Aorta (tissue), 5 donors: ENCODE data around the gene PPP1R27. TPM values are rescaled to one million over a fixed set of nuclear protein-coding genes. Genes with fewer than 3 reads are reported as not detected.
A peak's percentile ranks its signal among the peaks of the same experiment; 100 is the strongest.

ENCODE experiments used
- ATAC-seq: fragments of 200-7000 bp; cut with Tn5 transposase; one replicate; pipeline ENCODE4 v1.9.1; 2022; ENCODE audit warnings: moderate library complexity; ENCODE audit not compliant: low FRiP score
- DNase-seq, 2 donors: peaks; one replicate each; pipeline ENCODE4 v3.0.0-alpha.2; 2020
- H3K27ac ChIP-seq, 2 donors: one replicate each; pipeline ENCODE4 v1.5.1; 2013; ENCODE audit warnings: low read length in 2 of 2, mild to moderate bottlenecking in 2 of 2, moderate library complexity in 2 of 2, control low read depth in 1 of 2, inconsistent platforms in 1 of 2, low read depth in 1 of 2
- H3K27me3 ChIP-seq, 2 donors: one replicate each; pipeline ENCODE4 v1.6.1; 2013; ENCODE audit warnings: control low read depth in 1 of 2, low read length in 1 of 2, mild to moderate bottlenecking in 1 of 2, moderate library complexity in 1 of 2; ENCODE audit not compliant: insufficient read depth in 2 of 2, control insufficient read depth in 1 of 2
- H3K36me3 ChIP-seq, 2 donors: one replicate each; pipeline ENCODE4 v1.6.1; 2013; ENCODE audit warnings: control low read depth in 1 of 2, low read length in 1 of 2, mild to moderate bottlenecking in 1 of 2; ENCODE audit not compliant: insufficient read depth in 2 of 2, control insufficient read depth in 1 of 2
- H3K4me1 ChIP-seq, 2 donors: one replicate each; pipeline ENCODE4 v1.6.1; 2013; ENCODE audit warnings: low read length in 2 of 2, control low read depth in 1 of 2, mild to moderate bottlenecking in 1 of 2, moderate library complexity in 1 of 2; ENCODE audit not compliant: insufficient read depth in 2 of 2, control insufficient read depth in 1 of 2
- H3K4me3 ChIP-seq, 2 donors: one replicate each; pipeline ENCODE4 v1.5.1; 2013; ENCODE audit warnings: low read length in 2 of 2, control low read depth in 1 of 2, mild to moderate bottlenecking in 1 of 2
- H3K9me3 ChIP-seq: one replicate; pipeline ENCODE4 v1.6.1; 2013; ENCODE audit warnings: mild to moderate bottlenecking, low read length; ENCODE audit not compliant: control insufficient read depth
- WGBS, 2 donors: extraction: QIAGEN DNeasy Blood & Tissue Kit; methylation state at CpG; one replicate each; pipeline ENCODE4 v1.1.7; 2013; 5-methylcytosine and 5-hydroxymethylcytosine counted together
- intact Hi-C, 2 donors: fragments of 100-400 bp; cut with DNase I; formaldehyde crosslinking; loops; one replicate each; pipeline versions ENCODE4 v1.14.2 to v1.15.0; 2022
- long read RNA-seq, 2 donors: library from polyadenylated mRNA; unstranded; transcript quantifications; one replicate each; pipeline ENCODE4 v2.0.0, GENCODE V29; 2020 to 2021
- polyA plus RNA-seq, 2 donors: library from polyadenylated mRNA; stranded (reverse); fragments of 200-250 nt; gene quantifications; one replicate each; pipeline ENCODE4 v1.2.3, GENCODE V29; 2013
- total RNA-seq, 2 donors: library from RNA; stranded (reverse); fragmentation: NEBNext Ultra II Directional; extraction: Animal tissue kit (Norgen Biotek cat#: 25700); gene quantifications; one replicate each; pipeline ENCODE4 v1.2.1, GENCODE V29; 2021
- donor health status: healthy with polysubstance abuse.
- donor health status: Bipolar disorder and iron deficiency.
- donor health status: DM: no; HTN: no; CAD: no.
- donor health status: DM: no; HTN: no; CAD: no.
- donor health status: DM: yes; HTN: yes; CAD: no.

PPP1R27 gene
- total RNA-seq (not detected), polyA plus RNA-seq (under 1 TPM in 1 of 2 donors, not detected in 1; 0.41 TPM)
- long read RNA-seq, donor 1: 0 reads
- long read RNA-seq, donor 2: 0 reads

- H3K4me3 ChIP-seq: no peak within 1 kb of the TSS
- H3K27ac ChIP-seq: no peak within 1 kb of the TSS
- H3K4me1 ChIP-seq: no peaks in the 10 kb centered on the region
- DNase-seq (no peak), ATAC-seq (no peak)
- H3K27me3 ChIP-seq: no peaks in the 10 kb centered on the region
- H3K9me3 ChIP-seq: no peaks in the 10 kb centered on the region
- 91 to 96% methylated on average over 26 of the region's 26 CpGs for WGBS, 2 donors
- intact Hi-C loops: no loop called here
- H3K36me3 ChIP-seq: no peaks in the 10 kb centered on the region
Observed at GRCh38 chr17:81834831-81835267, at the start of gene PPP1R27. PPP1R27 (minus strand) TSS chr17:81835050; CDS start chr17:81834953, 97 bp downstream.

- Histone ChIP-seq H3K4me1 (no peaks in the 10 kb centered on the region), H3K27me3 (no peaks in the 10 kb centered on the region), H3K4me3 (no peak overlapping the region), H3K36me3 (peaks cover 0 to 7% of the 10 kb centered on the region in 2 donors), H3K27ac (no peak overlapping the region), H3K9me3 (no peaks in the 10 kb centered on the region)
- intact Hi-C loops: no loop called here
- ATAC-seq: peak; percentile 47
- DNase-seq: peak in 1 of 2 donors; percentile 77
- 7 to 10% methylated on average over 11 of the region's 11 CpGs for WGBS, 2 donors
Observed at GRCh38 chr17:81884520-81884919, 49.7 kb upstream of the PPP1R27 start.

GRCh38 chr17:81879121-81879520 is 44.3 kb upstream of the PPP1R27 start:
- Histone ChIP-seq H3K4me1 (no peaks in the 10 kb centered on the region), H3K27ac (no peak overlapping the region), H3K36me3 (peaks cover 0 to 2% of the 10 kb centered on the region in 2 donors), H3K27me3 (no peaks in the 10 kb centered on the region), H3K9me3 (no peaks in the 10 kb centered on the region), H3K4me3 (no peak overlapping the region)
- DNase-seq (no peak), ATAC-seq (no peak)
- 90% methylated on average over 5 of the region's 5 CpGs for WGBS, 2 donors
- intact Hi-C loops: no loop called here

GRCh38 chr17:81878294-81878693 is 43.4 kb upstream of the PPP1R27 start:
- Histone ChIP-seq H3K27me3 (no peaks in the 10 kb centered on the region), H3K4me3 (no peak overlapping the region), H3K4me1 (no peaks in the 10 kb centered on the region), H3K36me3 (peaks cover 0 to 2% of the 10 kb centered on the region in 2 donors), H3K9me3 (no peaks in the 10 kb centered on the region), H3K27ac (no peak overlapping the region)
- DNase-seq (no peak), ATAC-seq (no peak)
- 87 to 88% methylated on average over 3 of the region's 3 CpGs for WGBS, 2 donors
- intact Hi-C loops: no loop called here

GRCh38 chr17:81877569-81877968 is 42.7 kb upstream of the PPP1R27 start:
- ATAC-seq: no peak
- 95 to 98% methylated on average over 5 of the region's 5 CpGs for WGBS, 2 donors
- Histone ChIP-seq H3K4me3 (no peak overlapping the region), H3K36me3 (peaks cover 0 to 2% of the 10 kb centered on the region in 2 donors), H3K27ac (no peak overlapping the region), H3K4me1 (no peaks in the 10 kb centered on the region), H3K9me3 (no peaks in the 10 kb centered on the region), H3K27me3 (no peaks in the 10 kb centered on the region)
- DNase-seq: no peak
- intact Hi-C loops: no loop called here

- H3K9me3 ChIP-seq: no peaks in the 10 kb centered on the region
- ATAC-seq: peak; percentile 80
- H3K4me1 ChIP-seq: no peaks in the 10 kb centered on the region
Observed at GRCh38 chr17:81871387-81872230, 36.8 kb upstream of the PPP1R27 start.

GRCh38 chr17:81870981-81871386 is 36.1 kb upstream of the PPP1R27 start, which contains the start of gene ARHGDIA:
ARHGDIA (minus strand) TSS chr17:81871337; CDS start chr17:81869930, 1,407 bp downstream.
- intact Hi-C loops: no loop called here
- Histone ChIP-seq H3K4me1 (no peaks in the 10 kb centered on the region), H3K27ac (peak within 1 kb of the TSS; percentile 81 to 96), H3K4me3 (peak within 1 kb of the TSS; percentile 88 to 91), H3K27me3 (peaks cover 0 to 13% of the 10 kb centered on the region in 2 donors), H3K36me3 (peaks cover 0 to 3% of the 10 kb centered on the region in 2 donors), H3K9me3 (no peaks in the 10 kb centered on the region)
- no peak for DNase-seq
- no peak for ATAC-seq
- 1 to 3% methylated on average over 28 to 64 of the region's 64 CpGs for WGBS, 2 donors

More at GRCh38 chr17:81871387-81872230, 36.8 kb upstream of the PPP1R27 start:
- H3K27me3 ChIP-seq: peaks cover 0 to 13% of the 10 kb centered on the region in 2 donors
- H3K27ac ChIP-seq: peak overlapping the region; percentile 58 to 73
- H3K36me3 ChIP-seq: peaks cover 0 to 3% of the 10 kb centered on the region in 2 donors
- intact Hi-C loops: no loop called here
- peak overlapping the region; percentile 36 to 43 for H3K4me3 ChIP-seq
- WGBS, 2 donors: 0% methylated on average over 83 to 86 of the region's 86 CpGs
- DNase-seq: peak; percentile 97 to 99

GRCh38 chr17:81870131-81870980 is 35.5 kb upstream of the PPP1R27 start:
- Histone ChIP-seq H3K36me3 (peaks cover 0 to 3% of the 10 kb centered on the region in 2 donors), H3K4me3 (peak overlapping the region; percentile 88 to 91), H3K27me3 (peaks cover 0 to 13% of the 10 kb centered on the region in 2 donors), H3K9me3 (no peaks in the 10 kb centered on the region), H3K27ac (peak overlapping the region; percentile 81 to 96), H3K4me1 (no peaks in the 10 kb centered on the region)
- 1% methylated on average over 54 to 65 of the region's 65 CpGs for WGBS, 2 donors
- intact Hi-C loops: no loop called here
- ATAC-seq (no peak), DNase-seq (peak; percentile 64 to 83)
